C4-2B (cell line): ENCODE measurements around the gene GIMD1.

ENCODE experiments used
- ZFX ChIP-seq: fragments of 450-650 bp; IDR thresholded peaks from 2 replicates; pipeline ENCODE4 v1.6.1; 2017
- TF ChIP-seq, protein P1 (sequence below): fragments of 450-650 bp; conservative IDR thresholded peaks from 2 replicates; pipeline ENCODE4 v1.5.1; 2017; ENCODE audit warnings: mild to moderate bottlenecking

DNA sequence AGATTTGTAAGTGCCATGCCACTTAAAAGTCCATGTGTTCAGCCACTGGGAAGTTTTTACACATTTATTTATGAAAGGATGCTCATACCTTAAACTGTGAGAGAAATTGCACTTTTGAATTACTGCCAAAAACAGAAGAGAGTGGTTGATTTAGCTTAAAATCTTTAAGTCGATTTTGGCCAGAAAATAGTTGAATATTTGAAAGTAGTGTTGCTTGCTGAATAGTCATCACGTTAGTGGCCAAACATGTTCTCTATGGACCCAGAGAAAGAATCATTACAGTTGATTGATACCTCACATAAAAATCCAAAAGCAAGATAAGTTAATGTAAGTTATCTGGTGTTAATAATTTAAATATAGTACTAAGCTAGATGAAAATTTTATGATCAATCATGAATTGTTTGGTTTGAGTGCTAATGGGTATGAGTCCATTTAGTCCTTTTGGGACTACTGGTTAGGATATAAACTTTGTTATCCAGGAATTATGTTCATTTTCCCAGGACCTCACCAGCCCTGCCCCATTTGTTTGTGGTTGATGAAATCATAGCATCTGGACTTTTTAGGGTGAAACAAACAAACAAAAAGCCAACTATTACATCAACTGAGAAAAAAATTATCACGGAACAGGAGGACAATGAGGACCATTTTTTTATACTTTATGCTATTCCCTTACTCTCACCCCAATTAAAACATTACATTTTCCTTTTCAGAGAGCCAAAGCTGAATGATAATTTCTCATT, 6.3 kb downstream of the GIMD1 start:
- TF ChIP-seq, protein P1, sequence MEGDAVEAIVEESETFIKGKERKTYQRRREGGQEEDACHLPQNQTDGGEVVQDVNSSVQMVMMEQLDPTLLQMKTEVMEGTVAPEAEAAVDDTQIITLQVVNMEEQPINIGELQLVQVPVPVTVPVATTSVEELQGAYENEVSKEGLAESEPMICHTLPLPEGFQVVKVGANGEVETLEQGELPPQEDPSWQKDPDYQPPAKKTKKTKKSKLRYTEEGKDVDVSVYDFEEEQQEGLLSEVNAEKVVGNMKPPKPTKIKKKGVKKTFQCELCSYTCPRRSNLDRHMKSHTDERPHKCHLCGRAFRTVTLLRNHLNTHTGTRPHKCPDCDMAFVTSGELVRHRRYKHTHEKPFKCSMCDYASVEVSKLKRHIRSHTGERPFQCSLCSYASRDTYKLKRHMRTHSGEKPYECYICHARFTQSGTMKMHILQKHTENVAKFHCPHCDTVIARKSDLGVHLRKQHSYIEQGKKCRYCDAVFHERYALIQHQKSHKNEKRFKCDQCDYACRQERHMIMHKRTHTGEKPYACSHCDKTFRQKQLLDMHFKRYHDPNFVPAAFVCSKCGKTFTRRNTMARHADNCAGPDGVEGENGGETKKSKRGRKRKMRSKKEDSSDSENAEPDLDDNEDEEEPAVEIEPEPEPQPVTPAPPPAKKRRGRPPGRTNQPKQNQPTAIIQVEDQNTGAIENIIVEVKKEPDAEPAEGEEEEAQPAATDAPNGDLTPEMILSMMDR: no peak
- no peak for TF ChIP-seq ZFX
